ENCODE measurements around the gene B3GNT8.
"Not testable (repeated sequence)": the region's sequence is repeated elsewhere in the genome, so short reads cannot be mapped to it uniquely, and the experiment has no call there.

B3GNT8 gene

GRCh38 chr19:41413947-41414346 is 13.2 kb downstream of the B3GNT8 start:
- no peak for DNase-seq

- DNase-seq = no peak
Observed at GRCh38 chr19:41412953-41413352, 14.2 kb downstream of the B3GNT8 start.

GRCh38 chr19:41411968-41412265 is 15.3 kb downstream of the B3GNT8 start:
- DNase-seq = no peak

GRCh38 chr19:41411100-41411967 is 15.8 kb downstream of the B3GNT8 start:
- DNase-seq = no peak

- no peak for DNase-seq
Observed at GRCh38 chr19:41410336-41411054, 16.7 kb downstream of the B3GNT8 start.

GRCh38 chr19:41409288-41409687 is 17.9 kb downstream of the B3GNT8 start:
- no peak for DNase-seq

GRCh38 chr19:41408846-41409245 is 18.3 kb downstream of the B3GNT8 start:
- not testable (repeated sequence) for DNase-seq

GRCh38 chr19:41408256-41408655 is 18.9 kb downstream of the B3GNT8 start:
- peak; percentile 35 for DNase-seq

GRCh38 chr19:41407271-41407670 is 19.9 kb downstream of the B3GNT8 start:
- DNase-seq = no peak

GRCh38 chr19:41405776-41406175 is 21.4 kb downstream of the B3GNT8 start:
- no peak for DNase-seq

GRCh38 chr19:41403181-41403970 is 23.8 kb downstream of the B3GNT8 start:
- no peak for DNase-seq

- no peak for DNase-seq
Observed at GRCh38 chr19:41402010-41402409, 25.2 kb downstream of the B3GNT8 start.

GRCh38 chr19:41401483-41401882 is 25.7 kb downstream of the B3GNT8 start:
- no peak for DNase-seq

- DNase-seq = no peak
Observed at GRCh38 chr19:41399525-41399924, 27.6 kb downstream of the B3GNT8 start.

GRCh38 chr19:41399091-41399490 is 28.1 kb downstream of the B3GNT8 start:
- no peak for DNase-seq

- peak; percentile 52 for DNase-seq
Observed at GRCh38 chr19:41398598-41398997, 28.6 kb downstream of the B3GNT8 start.

- DNase-seq = peak; percentile 31
Observed at GRCh38 chr19:41398050-41398418, 29.1 kb downstream of the B3GNT8 start.

- peak; percentile 100 for DNase-seq
Observed at GRCh38 chr19:41397086-41398049, 29.8 kb downstream of the B3GNT8 start, which contains the start of the genes BCKDHA and EXOSC5. TSS of gene BCKDHA (plus strand) at chr19:41397818. CDS start at chr19:41397828, 10 bp downstream. TSS of gene EXOSC5 (minus strand) at chr19:41397359. CDS start at chr19:41397328, 31 bp downstream.

GRCh38 chr19:41395355-41395754 is 31.8 kb downstream of the B3GNT8 start:
- DNase-seq = no peak

GRCh38 chr19:41392775-41393174 is 34.4 kb downstream of the B3GNT8 start:
- DNase-seq = no peak

- DNase-seq = no peak
Observed at GRCh38 chr19:41391618-41392017, 35.6 kb downstream of the B3GNT8 start.

- DNase-seq = no peak
Observed at GRCh38 chr19:41386442-41386841, 40.7 kb downstream of the B3GNT8 start.

All from hematopoietic multipotent progenitor cell treated with erythropoietin and hydrocortisone succinate and interleukin-3 and kit ligand, for 6 days (in vitro differentiated cells).